Measurements from ENCODE around the gene MYH15.
A peak's percentile ranks its signal among the peaks of the same experiment; 100 is the strongest.

Gene MYH15

GRCh38 chr3:108409800-108410178 is 100.6 kb downstream of the MYH15 start:
- Histone ChIP-seq H4K8ac (ENCODE audit: low read depth, low read length) (no peak overlapping the region), H3K4me3 (ENCODE audit: low read length in 2 of 2) (no peak overlapping the region), H3K4me1 (ENCODE audit: control insufficient read depth in 2 of 2, insufficient read depth in 1 of 2, low read depth in 1 of 2, low read length in 2 of 2) (no peaks in the 10 kb centered on the region), H3K79me1 (ENCODE audit: low read depth, low read length) (no peaks in the 10 kb centered on the region), H2BK12ac (ENCODE audit: low read length) (no peak overlapping the region), H2BK5ac (ENCODE audit: low read length) (no peak overlapping the region), H3K4ac (ENCODE audit: low read length) (no peak overlapping the region), H4K91ac (ENCODE audit: low read depth, low read length, poor library complexity) (no peak overlapping the region), H2BK120ac (ENCODE audit: low read depth, low read length) (no peak overlapping the region), H2AFZ (ENCODE audit: low read length) (no peak overlapping the region), H2BK15ac (ENCODE audit: low read length) (no peak overlapping the region), H3K36me3 (replicated peaks in 1 of 2; ENCODE audit: control insufficient read depth in 2 of 2, insufficient read depth in 2 of 2, low read length in 2 of 2) (no peaks in the 10 kb centered on the region), H3K4me2 (ENCODE audit: insufficient read depth, low read length, poor library complexity, severe bottlenecking) (no peak overlapping the region), H3K9me3 (replicated peaks in 1 of 2; ENCODE audit: control insufficient read depth in 2 of 2, insufficient read depth in 1 of 2, low read depth in 1 of 2, low read length in 2 of 2) (peaks cover 3% of the 10 kb centered on the region in 2 donors), H3K27ac (replicated peaks; ENCODE audit: low read length) (no peak overlapping the region), H3K9ac (ENCODE audit: low read depth, low read length, poor library complexity) (no peak overlapping the region), H3K23ac (ENCODE audit: low read depth, low read length, poor library complexity) (no peak overlapping the region), H3K14ac (ENCODE audit: low read length) (no peak overlapping the region), H3K27me3 (ENCODE audit: control insufficient read depth in 3 of 3, insufficient read depth in 3 of 3, low read depth in 1 of 3, low read length in 3 of 3) (no peaks in the 10 kb centered on the region), H3K18ac (ENCODE audit: low read length) (no peak overlapping the region), H2AK5ac (ENCODE audit: low read depth, low read length) (no peak overlapping the region)
- WGBS, 2 donors (ENCODE audit: extremely low coverage in 2 of 2, insufficient read length in 2 of 2, insufficient replicate concordance in 1 of 2) = no CpG with 5 or more reads among the region's 4 CpGs
- no peak for DNase-seq (ENCODE audit: low spot score)

DNA sequence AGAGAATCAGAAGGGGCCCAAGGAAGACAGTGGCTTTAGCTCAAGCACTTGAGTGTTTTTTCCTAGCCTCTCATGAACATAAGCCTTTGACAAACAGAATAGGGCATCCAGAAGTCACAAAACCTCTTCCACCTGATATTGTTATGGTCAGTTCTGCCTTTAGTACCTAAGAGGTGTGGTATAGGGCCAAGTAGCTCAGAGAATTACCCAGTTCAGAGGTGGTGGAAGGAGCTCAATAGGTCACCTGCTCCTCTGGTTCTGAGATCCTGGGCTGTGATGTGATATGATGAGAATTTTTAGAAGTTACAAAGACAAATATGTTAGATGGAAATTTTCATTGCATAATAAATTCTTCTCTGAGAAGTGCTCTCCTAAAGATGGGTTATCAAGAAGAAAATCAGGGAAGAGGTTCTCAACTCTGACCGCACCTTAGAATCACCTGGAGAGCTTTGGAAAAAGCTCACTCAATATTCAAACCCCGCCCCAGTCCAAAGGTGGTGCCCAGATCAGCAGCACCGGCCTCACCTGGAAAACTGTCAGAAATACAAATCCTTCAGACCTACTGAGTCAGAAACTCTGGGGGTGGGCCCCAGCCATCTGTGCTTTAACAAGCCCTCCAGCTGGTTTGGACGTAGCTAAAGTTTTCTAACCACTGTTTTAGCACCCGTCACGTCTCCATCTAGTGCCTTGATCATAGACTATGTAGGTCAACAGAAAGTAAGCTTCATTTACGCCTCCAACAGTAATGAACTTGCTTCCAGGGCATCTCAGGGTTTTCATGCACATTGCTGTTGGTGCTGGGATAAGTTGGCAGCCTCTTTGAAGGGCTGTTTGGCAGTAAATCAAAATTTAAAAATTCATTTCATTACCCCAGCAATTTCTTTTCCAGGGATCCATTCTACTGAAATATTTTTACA is 101.3 kb downstream of the MYH15 start:
- no peak overlapping the region for H4K8ac ChIP-seq (ENCODE audit: low read depth, low read length)
- H3K79me1 ChIP-seq (ENCODE audit: low read depth, low read length) = no peaks in the 10 kb centered on the region
- H3K4me3 ChIP-seq (ENCODE audit: low read length in 2 of 2) = no peak overlapping the region
- no peak overlapping the region for H3K4me2 ChIP-seq (ENCODE audit: insufficient read depth, low read length, poor library complexity, severe bottlenecking)
- peaks cover 3% of the 10 kb centered on the region in 2 donors for H3K9me3 ChIP-seq (replicated peaks in 1 of 2; ENCODE audit: control insufficient read depth in 2 of 2, insufficient read depth in 1 of 2, low read depth in 1 of 2, low read length in 2 of 2)
- H3K27me3 ChIP-seq (ENCODE audit: control insufficient read depth in 3 of 3, insufficient read depth in 3 of 3, low read depth in 1 of 3, low read length in 3 of 3) = no peaks in the 10 kb centered on the region
- no peak overlapping the region for H3K27ac ChIP-seq (replicated peaks; ENCODE audit: low read length)
- no peak for DNase-seq (ENCODE audit: low spot score)
- H3K9ac ChIP-seq (ENCODE audit: low read depth, low read length, poor library complexity) = no peak overlapping the region
- no peak overlapping the region for H2AFZ ChIP-seq (ENCODE audit: low read length)
- H2BK15ac ChIP-seq (ENCODE audit: low read length) = no peak overlapping the region
- H3K23ac ChIP-seq (ENCODE audit: low read depth, low read length, poor library complexity) = no peak overlapping the region
- H3K4ac ChIP-seq (ENCODE audit: low read length) = no peak overlapping the region
- WGBS, 2 donors (ENCODE audit: extremely low coverage in 2 of 2, insufficient read length in 2 of 2, insufficient replicate concordance in 1 of 2) = no CpG with 5 or more reads among the region's 7 CpGs
- H2BK5ac ChIP-seq (ENCODE audit: low read length) = no peak overlapping the region
- no peak overlapping the region for H2AK5ac ChIP-seq (ENCODE audit: low read depth, low read length)
- no peak overlapping the region for H3K14ac ChIP-seq (ENCODE audit: low read length)
- no peaks in the 10 kb centered on the region for H3K36me3 ChIP-seq (replicated peaks in 1 of 2; ENCODE audit: control insufficient read depth in 2 of 2, insufficient read depth in 2 of 2, low read length in 2 of 2)
- H4K91ac ChIP-seq (ENCODE audit: low read depth, low read length, poor library complexity) = no peak overlapping the region
- no peak overlapping the region for H2BK12ac ChIP-seq (ENCODE audit: low read length)
- H3K4me1 ChIP-seq (ENCODE audit: control insufficient read depth in 2 of 2, insufficient read depth in 1 of 2, low read depth in 1 of 2, low read length in 2 of 2) = peaks cover 0 to 2% of the 10 kb centered on the region in 2 donors
- no peak overlapping the region for H3K18ac ChIP-seq (ENCODE audit: low read length)
- H2BK120ac ChIP-seq (ENCODE audit: low read depth, low read length) = no peak overlapping the region

DNA sequence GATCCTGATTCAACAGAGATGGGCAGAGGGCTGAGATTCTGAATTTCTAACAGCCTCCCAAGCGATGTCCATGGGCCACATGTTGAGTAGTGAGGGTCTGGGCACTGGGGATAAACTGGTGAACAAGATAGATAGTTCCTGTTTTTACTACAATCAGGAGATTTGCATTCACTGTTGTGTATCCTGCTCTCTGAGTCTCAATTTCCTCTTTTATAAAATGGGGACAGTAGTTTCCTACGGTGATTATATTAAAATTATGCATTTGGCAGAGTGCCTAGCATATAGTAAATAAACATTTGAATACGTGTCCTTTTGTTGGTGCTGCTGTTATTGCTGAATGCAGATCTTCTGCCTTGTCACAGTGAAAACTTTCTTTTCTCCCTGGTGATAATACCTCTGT is 102.5 kb downstream of the MYH15 start:
- Histone ChIP-seq H3K4me3 (ENCODE audit: low read length in 2 of 2) (no peak overlapping the region), H3K4me1 (ENCODE audit: control insufficient read depth in 2 of 2, insufficient read depth in 1 of 2, low read depth in 1 of 2, low read length in 2 of 2) (peaks cover 0 to 3% of the 10 kb centered on the region in 2 donors), H3K4me2 (ENCODE audit: insufficient read depth, low read length, poor library complexity, severe bottlenecking) (no peak overlapping the region), H2BK12ac (ENCODE audit: low read length) (no peak overlapping the region), H3K9ac (ENCODE audit: low read depth, low read length, poor library complexity) (no peak overlapping the region), H3K18ac (ENCODE audit: low read length) (no peak overlapping the region), H2BK120ac (ENCODE audit: low read depth, low read length) (no peak overlapping the region), H4K91ac (ENCODE audit: low read depth, low read length, poor library complexity) (no peak overlapping the region), H3K27me3 (ENCODE audit: control insufficient read depth in 3 of 3, insufficient read depth in 3 of 3, low read depth in 1 of 3, low read length in 3 of 3) (no peaks in the 10 kb centered on the region), H3K79me1 (ENCODE audit: low read depth, low read length) (no peaks in the 10 kb centered on the region), H2BK5ac (ENCODE audit: low read length) (no peak overlapping the region), H2BK15ac (ENCODE audit: low read length) (no peak overlapping the region), H3K36me3 (replicated peaks in 1 of 2; ENCODE audit: control insufficient read depth in 2 of 2, insufficient read depth in 2 of 2, low read length in 2 of 2) (no peaks in the 10 kb centered on the region), H3K27ac (replicated peaks; ENCODE audit: low read length) (no peak overlapping the region), H3K23ac (ENCODE audit: low read depth, low read length, poor library complexity) (no peak overlapping the region), H3K14ac (ENCODE audit: low read length) (no peak overlapping the region), H3K4ac (ENCODE audit: low read length) (no peak overlapping the region), H4K8ac (ENCODE audit: low read depth, low read length) (no peak overlapping the region), H3K9me3 (replicated peaks in 1 of 2; ENCODE audit: control insufficient read depth in 2 of 2, insufficient read depth in 1 of 2, low read depth in 1 of 2, low read length in 2 of 2) (peaks cover 3% of the 10 kb centered on the region in 2 donors), H2AFZ (ENCODE audit: low read length) (no peak overlapping the region), H2AK5ac (ENCODE audit: low read depth, low read length) (no peak overlapping the region)
- no CpG with 5 or more reads among the region's 3 CpGs for WGBS, 2 donors (ENCODE audit: extremely low coverage in 2 of 2, insufficient read length in 2 of 2, insufficient replicate concordance in 1 of 2)
- no peak for DNase-seq (ENCODE audit: low spot score)

- H2AFZ ChIP-seq (ENCODE audit: low read length) = no peak overlapping the region
- H3K27me3 ChIP-seq (ENCODE audit: control insufficient read depth in 3 of 3, insufficient read depth in 3 of 3, low read depth in 1 of 3, low read length in 3 of 3) = no peaks in the 10 kb centered on the region
- H2BK15ac ChIP-seq (ENCODE audit: low read length) = no peak overlapping the region
- no peak overlapping the region for H3K9ac ChIP-seq (ENCODE audit: low read depth, low read length, poor library complexity)
- no peak overlapping the region for H3K14ac ChIP-seq (ENCODE audit: low read length)
- H4K8ac ChIP-seq (ENCODE audit: low read depth, low read length) = no peak overlapping the region
- no peak overlapping the region for H2BK5ac ChIP-seq (ENCODE audit: low read length)
- peaks cover 0 to 3% of the 10 kb centered on the region in 2 donors for H3K4me1 ChIP-seq (ENCODE audit: control insufficient read depth in 2 of 2, insufficient read depth in 1 of 2, low read depth in 1 of 2, low read length in 2 of 2)
- no peaks in the 10 kb centered on the region for H3K36me3 ChIP-seq (replicated peaks in 1 of 2; ENCODE audit: control insufficient read depth in 2 of 2, insufficient read depth in 2 of 2, low read length in 2 of 2)
- no CpG with 5 or more reads among the region's 7 CpGs for WGBS, 2 donors (ENCODE audit: extremely low coverage in 2 of 2, insufficient read length in 2 of 2, insufficient replicate concordance in 1 of 2)
- H3K9me3 ChIP-seq (replicated peaks in 1 of 2; ENCODE audit: control insufficient read depth in 2 of 2, insufficient read depth in 1 of 2, low read depth in 1 of 2, low read length in 2 of 2) = peaks cover 3 to 5% of the 10 kb centered on the region in 2 donors
- no peak overlapping the region for H2BK12ac ChIP-seq (ENCODE audit: low read length)
- no peak overlapping the region for H3K23ac ChIP-seq (ENCODE audit: low read depth, low read length, poor library complexity)
- H4K91ac ChIP-seq (ENCODE audit: low read depth, low read length, poor library complexity) = no peak overlapping the region
- peak; percentile 14 for DNase-seq (ENCODE audit: low spot score)
- no peak overlapping the region for H3K27ac ChIP-seq (replicated peaks; ENCODE audit: low read length)
- H3K4me3 ChIP-seq (ENCODE audit: low read length in 2 of 2) = no peak overlapping the region
- H3K79me1 ChIP-seq (ENCODE audit: low read depth, low read length) = no peaks in the 10 kb centered on the region
- no peak overlapping the region for H2BK120ac ChIP-seq (ENCODE audit: low read depth, low read length)
- H3K4me2 ChIP-seq (ENCODE audit: insufficient read depth, low read length, poor library complexity, severe bottlenecking) = no peak overlapping the region
- H2AK5ac ChIP-seq (ENCODE audit: low read depth, low read length) = no peak overlapping the region
- no peak overlapping the region for H3K4ac ChIP-seq (ENCODE audit: low read length)
- no peak overlapping the region for H3K18ac ChIP-seq (ENCODE audit: low read length)
These were observed 103.7 kb downstream of the MYH15 start for GRCh38 chr3:108406661-108407206.
